GM18909 (cell line): Measurements from ENCODE around the gene CELSR1.

Experiments
- ATAC-seq: cut with Tn5 transposase; IDR thresholded peaks from one replicate; pipeline ENCODE4 v1.9.1; 2021; ENCODE audit warnings: mild to moderate bottlenecking; ENCODE audit not compliant: unreplicated experiment, poor library complexity

Gene CELSR1

GRCh38 chr22:46535876-46536536 lies 1.4 kb downstream of the CELSR1 start:
- ATAC-seq, result no peak

- ATAC-seq, result no peak
Observed at GRCh38 chr22:46534901-46535630, 2.4 kb downstream of the CELSR1 start.

GRCh38 chr22:46534177-46534776 lies 3.1 kb downstream of the CELSR1 start:
- ATAC-seq, result no peak

DNA sequence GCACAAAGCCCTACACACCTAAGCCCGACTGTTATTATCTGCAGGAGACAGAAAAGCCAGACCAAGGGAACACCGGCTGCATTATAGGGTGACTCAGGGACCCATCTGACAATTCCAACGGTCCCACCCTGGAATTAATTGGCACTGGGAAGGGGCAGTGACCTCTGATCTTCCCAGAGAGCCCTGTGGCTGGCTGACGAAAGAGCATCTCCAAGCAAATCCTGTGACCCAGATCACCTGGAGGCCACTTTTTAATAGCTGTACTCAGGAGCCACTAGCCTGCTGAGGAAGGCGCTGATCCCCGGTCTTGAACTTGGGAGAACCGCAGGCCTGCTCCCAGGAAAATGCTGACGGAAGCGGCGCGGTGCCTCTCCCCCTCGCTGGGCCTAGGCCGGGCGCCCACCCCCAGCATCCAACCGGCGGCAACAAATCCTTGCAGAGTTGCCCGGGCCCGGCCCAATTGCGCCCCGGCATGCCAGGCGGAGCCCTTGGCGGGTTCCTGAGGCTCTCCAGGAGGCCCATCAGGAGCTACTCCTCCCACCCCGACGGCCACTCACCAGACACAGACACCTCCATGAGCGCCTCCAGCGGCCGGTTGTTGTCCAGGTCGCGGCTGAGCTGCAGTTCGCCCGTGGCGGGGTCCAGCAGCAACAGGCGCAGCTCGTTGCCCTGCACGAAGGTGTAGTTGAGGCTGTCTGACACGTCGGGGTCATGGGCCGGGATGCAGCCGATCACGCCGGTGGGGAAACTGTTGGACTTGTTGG lies 4.2 kb downstream of the CELSR1 start:
- no peak for ATAC-seq

DNA sequence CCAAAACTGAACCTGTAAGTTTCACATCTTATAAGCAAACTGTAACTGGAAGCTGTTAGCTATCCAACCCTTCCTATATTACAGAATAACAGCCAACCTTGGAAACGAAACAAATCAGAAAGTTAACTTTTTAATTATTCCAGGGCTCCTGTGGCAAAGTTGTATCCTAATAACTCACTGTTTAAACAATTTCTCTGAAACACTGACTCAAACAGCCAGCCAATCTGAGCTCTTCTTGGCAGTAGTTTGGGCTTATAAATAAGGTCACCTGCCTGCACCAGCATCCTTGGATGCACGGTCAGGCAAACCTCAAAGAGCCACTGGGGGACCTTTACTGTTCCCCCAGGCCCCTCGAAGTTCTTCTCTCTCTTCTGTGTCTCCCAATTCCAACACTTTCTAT lies 5.0 kb downstream of the CELSR1 start:
- no peak for ATAC-seq

DNA sequence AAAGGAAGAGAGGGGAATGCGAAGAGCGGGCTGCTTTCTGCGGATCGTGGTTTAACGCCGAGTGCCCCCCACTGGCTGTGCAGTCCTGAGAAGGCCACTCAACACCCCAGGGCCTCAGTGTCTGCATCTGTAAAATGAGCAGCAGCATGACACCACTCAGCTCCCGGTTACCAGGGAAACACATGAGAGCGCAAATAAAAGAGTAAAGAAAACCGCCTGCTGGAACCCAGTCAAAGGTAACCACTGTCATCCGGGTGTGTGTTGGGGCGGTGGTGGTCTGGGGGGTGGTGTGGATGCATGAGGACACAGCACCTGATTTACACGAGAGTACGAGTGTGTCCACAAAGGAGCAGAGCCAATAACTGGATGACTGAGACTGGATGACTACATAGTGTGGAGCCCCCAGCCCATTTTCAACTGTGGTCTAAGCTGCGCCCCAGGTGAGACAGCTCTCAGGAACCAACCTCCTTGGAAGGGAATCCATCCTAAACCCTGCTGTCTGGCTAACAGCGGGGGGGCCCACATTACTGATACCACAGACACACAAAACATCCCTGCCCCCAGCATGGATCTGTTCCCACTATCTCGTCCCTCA lies 5.7 kb downstream of the CELSR1 start:
- no peak for ATAC-seq

DNA sequence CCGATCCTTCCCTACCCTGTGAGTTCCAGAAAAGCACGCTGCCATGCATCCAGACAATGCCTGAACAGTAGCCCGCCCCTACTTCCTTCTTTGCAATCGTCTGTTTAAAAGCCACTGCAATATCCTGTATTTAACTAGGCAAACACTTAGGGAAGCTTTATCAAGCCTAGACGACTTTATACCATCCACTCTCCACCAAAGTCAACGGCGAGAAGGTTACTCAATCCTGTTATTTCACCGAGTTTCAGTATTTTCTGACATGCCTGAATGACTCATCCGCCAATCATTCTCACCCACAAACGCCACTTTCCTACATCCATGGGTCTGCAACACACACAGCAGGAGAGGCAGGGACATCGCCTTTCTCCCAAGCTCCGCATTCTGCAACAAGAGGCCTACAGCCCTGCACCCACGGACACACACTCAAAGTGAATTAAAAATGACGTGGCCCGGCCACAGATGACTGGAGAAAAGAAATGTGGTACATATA lies 9.3 kb downstream of the CELSR1 start:
- ATAC-seq, result no peak

DNA sequence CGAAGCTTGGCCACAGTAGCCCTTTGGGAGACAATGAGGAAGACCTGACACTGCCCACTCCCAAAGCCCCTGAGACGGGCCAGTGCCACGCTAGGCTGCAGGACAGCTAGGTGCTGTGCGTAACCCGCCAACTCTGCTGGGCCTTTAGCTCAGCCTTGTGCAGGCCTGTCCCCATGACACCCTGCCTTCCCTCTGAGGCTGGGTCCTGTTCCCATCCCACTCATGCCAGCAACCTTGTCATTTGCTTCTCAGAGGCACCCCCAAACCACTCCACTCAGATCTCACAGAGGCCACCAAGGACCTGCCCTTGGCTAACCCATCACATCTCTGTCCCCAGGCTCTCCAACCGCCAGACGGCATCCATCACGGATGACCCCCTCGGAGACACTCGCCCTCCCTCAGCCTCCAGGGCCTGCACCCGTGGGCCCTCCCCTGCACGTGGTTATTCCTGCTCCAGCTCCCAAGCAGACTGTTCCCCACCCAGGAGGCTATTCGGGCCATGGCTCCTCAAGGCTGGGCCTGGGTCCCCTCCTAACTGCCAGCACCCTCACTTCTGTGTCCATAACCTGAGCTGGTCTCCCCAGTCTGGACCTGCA lies 11.1 kb downstream of the CELSR1 start:
- ATAC-seq, result no peak

DNA sequence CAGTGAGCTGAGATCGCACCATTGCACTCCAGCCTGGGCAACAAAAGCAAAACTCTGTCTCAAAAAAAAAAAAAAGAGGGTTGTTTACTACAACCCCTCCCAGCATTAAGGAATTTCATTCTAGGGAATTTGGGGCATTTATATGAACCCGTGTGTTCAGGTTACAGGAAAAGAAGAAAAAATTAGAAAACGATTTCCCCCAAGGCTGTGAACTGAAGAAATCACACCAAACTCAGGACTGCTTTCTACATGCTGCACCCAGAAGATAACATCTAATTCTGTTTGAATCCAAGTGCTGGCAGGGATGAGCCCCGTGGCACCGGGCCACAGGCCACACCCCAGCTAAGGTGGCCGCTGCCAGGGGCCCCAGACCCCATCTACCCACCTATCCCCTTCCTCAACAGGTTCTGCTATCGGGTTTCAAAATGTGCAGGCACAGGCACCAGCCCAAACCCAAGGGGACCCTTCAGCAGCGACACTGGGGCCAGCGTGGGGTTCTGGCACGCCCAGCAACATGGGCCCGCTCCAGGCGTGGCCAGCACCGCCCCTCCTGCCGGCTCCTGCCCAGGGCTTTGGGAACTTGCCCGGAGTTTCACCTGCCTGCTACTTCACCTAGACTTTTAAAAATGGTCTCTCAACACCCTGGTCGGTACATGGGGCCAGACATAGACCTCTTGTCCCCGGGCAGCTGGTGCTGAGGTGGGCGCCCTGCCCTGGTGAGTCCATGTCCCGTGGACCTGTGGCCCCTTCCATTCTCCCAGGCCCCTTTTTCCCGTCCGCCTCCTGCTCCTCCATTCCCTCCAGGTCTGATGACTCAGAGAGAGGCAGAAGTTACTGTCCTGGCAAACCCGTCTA lies 11.8 kb downstream of the CELSR1 start:
- ATAC-seq, result no peak

- ATAC-seq, result no peak
Observed at GRCh38 chr22:46524203-46524740, 13.1 kb downstream of the CELSR1 start.

- ATAC-seq, result no peak
Observed at GRCh38 chr22:46522797-46523196, 14.6 kb downstream of the CELSR1 start.

- ATAC-seq, result no peak
Observed at GRCh38 chr22:46521994-46522393, 15.4 kb downstream of the CELSR1 start.

DNA sequence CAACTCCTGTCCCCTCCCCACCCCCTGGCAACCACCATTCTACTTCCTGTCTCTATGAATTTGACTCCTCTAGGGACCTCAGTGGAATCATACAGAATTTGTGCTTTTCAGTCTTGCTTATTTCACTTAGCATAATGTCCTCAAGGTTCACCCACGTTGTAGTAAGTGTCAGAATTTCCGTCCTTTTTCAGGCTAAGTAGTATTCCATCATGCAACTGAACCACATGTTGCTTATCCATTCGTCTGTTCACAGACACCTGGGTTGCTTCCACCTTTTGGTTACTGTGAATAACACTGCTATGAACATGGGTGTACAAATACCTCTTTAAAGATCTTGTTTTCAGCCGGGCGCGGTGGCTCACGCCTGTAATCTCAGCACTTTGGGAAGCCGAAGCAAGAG lies 16.5 kb downstream of the CELSR1 start:
- no peak for ATAC-seq

DNA sequence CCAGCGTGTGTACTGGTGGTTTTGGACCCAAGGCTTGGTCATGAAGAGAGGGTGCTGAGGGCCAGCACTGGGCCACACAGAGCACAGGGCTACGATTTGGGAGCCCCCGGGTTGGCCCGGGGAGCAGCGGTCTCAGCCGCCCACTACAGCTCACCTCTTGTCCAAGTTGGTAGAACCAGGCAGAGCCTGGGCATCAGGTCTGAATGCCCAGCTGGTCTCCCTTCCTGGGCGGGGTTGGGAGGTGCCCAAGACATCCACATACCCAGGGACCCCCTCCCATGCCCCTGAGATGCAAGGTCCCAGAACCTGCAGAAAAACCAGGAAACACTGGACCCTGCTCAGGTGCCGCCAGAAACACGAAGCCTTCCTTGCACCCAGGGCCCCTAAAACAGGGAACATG lies 18.0 kb downstream of the CELSR1 start:
- no peak for ATAC-seq

- no peak for ATAC-seq
Observed at GRCh38 chr22:46518542-46519325, 18.7 kb downstream of the CELSR1 start.

DNA sequence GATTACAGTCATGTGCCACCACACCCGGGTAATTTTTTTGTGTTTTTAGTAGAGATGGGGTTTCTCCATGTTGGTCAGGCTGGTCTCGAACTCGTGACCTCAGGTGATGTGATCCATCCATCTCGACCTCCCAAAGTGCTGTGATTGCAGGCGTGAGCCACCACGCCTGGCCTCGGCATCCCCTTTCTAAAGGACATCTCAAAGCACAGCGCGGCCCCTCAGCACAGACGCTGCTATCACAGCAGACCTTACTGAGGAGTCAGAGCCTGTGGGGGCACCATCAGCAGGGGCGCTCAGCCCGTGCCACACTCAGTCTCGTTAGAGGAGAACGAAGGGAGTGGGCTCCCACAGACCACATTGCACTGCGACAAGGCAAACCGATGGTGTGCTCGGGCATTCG lies 19.4 kb downstream of the CELSR1 start:
- no peak for ATAC-seq

DNA sequence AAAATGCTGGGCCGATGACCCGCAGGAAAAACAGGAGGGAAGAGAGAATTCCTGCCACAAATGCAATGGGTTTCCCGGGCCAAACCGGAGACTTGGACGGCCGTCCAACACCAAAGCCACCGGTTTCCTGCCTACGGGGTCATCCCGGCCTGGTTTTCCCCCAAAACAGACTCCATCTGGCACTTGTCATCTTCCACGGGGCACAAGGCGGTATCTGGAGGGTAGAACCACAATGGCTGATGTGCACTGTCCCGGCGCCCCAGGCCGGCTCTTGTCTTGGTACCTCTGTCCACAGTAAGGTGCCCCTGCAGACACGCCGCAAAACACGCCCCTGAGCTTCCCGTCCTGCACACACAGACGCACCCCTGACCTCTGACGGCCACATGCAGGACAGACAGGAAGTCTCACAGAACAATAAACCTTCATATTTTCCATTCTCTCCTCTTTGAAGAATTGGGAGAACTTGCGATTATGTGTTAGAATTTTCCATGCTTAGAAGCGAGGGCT lies 20.1 kb downstream of the CELSR1 start:
- no peak for ATAC-seq

- ATAC-seq, result no peak
Observed at GRCh38 chr22:46516638-46517037, 20.8 kb downstream of the CELSR1 start.
